Ishikawa (cell line): ENCODE results near the gene MAFB.

Experiments used
- CEBPB ChIP-seq: IDR thresholded peaks from 2 replicates; pipeline ENCODE4 v1.6.1; 2012
- CREB1 ChIP-seq: IDR thresholded peaks from 2 replicates; pipeline ENCODE4 v1.6.1; 2012; ENCODE audit warnings: low read depth
- EGR1 ChIP-seq: IDR thresholded peaks from 2 replicates; pipeline ENCODE4 v1.6.1; 2012
- EP300 ChIP-seq: IDR thresholded peaks from 2 replicates; pipeline ENCODE4 v1.6.1; 2012; ENCODE audit warnings: borderline replicate concordance
- FOXM1 ChIP-seq: IDR thresholded peaks from 2 replicates; pipeline ENCODE4 v1.6.1; 2012; ENCODE audit warnings: low read depth, borderline replicate concordance
- NFIC ChIP-seq: IDR thresholded peaks from 2 replicates; pipeline ENCODE4 v1.6.1; 2012
- RAD21 ChIP-seq: IDR thresholded peaks from 2 replicates; pipeline ENCODE4 v1.6.1; 2012; ENCODE audit warnings: low read depth
- TEAD4 ChIP-seq: IDR thresholded peaks from 2 replicates; pipeline ENCODE4 v1.6.1; 2012
- YY1 ChIP-seq: IDR thresholded peaks from 2 replicates; pipeline ENCODE4 v1.6.1; 2012; ENCODE audit warnings: low read depth
- ZBTB7A ChIP-seq: IDR thresholded peaks from 2 replicates; pipeline ENCODE4 v1.6.1; 2012; ENCODE audit warnings: low read depth
- TF ChIP-seq, protein P1 (sequence below): IDR thresholded peaks from 2 replicates; pipeline ENCODE4 v1.6.1; 2012; ENCODE audit warnings: low read depth, mild to moderate bottlenecking
- TF ChIP-seq, protein P2 (sequence below): IDR thresholded peaks from 2 replicates; pipeline ENCODE4 v1.6.1; 2012

- no peak for TF ChIP-seq EP300
- TF ChIP-seq EGR1, result no peak
- TF ChIP-seq ZBTB7A, result no peak
- TF ChIP-seq RAD21, result no peak
- TF ChIP-seq CREB1, result no peak
- TF ChIP-seq, protein P1, sequence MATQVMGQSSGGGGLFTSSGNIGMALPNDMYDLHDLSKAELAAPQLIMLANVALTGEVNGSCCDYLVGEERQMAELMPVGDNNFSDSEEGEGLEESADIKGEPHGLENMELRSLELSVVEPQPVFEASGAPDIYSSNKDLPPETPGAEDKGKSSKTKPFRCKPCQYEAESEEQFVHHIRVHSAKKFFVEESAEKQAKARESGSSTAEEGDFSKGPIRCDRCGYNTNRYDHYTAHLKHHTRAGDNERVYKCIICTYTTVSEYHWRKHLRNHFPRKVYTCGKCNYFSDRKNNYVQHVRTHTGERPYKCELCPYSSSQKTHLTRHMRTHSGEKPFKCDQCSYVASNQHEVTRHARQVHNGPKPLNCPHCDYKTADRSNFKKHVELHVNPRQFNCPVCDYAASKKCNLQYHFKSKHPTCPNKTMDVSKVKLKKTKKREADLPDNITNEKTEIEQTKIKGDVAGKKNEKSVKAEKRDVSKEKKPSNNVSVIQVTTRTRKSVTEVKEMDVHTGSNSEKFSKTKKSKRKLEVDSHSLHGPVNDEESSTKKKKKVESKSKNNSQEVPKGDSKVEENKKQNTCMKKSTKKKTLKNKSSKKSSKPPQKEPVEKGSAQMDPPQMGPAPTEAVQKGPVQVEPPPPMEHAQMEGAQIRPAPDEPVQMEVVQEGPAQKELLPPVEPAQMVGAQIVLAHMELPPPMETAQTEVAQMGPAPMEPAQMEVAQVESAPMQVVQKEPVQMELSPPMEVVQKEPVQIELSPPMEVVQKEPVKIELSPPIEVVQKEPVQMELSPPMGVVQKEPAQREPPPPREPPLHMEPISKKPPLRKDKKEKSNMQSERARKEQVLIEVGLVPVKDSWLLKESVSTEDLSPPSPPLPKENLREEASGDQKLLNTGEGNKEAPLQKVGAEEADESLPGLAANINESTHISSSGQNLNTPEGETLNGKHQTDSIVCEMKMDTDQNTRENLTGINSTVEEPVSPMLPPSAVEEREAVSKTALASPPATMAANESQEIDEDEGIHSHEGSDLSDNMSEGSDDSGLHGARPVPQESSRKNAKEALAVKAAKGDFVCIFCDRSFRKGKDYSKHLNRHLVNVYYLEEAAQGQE, result no peak
- no peak for TF ChIP-seq YY1
- no peak for TF ChIP-seq FOXM1
- no peak for TF ChIP-seq NFIC
- no peak for TF ChIP-seq TEAD4
- TF ChIP-seq, protein P2, sequence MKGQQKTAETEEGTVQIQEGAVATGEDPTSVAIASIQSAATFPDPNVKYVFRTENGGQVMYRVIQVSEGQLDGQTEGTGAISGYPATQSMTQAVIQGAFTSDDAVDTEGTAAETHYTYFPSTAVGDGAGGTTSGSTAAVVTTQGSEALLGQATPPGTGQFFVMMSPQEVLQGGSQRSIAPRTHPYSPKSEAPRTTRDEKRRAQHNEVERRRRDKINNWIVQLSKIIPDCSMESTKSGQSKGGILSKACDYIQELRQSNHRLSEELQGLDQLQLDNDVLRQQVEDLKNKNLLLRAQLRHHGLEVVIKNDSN, result no peak
- no peak for TF ChIP-seq CEBPB
Observed at GRCh38 chr20:40694246-40694645, 5.2 kb upstream of the MAFB start.
